Breast epithelium (tissue), 4 donors: Measurements from ENCODE around the gene RREB1. TPM values are rescaled to one million over a fixed set of nuclear protein-coding genes. Genes with fewer than 3 reads are reported as not detected.

Experiments
- DNase-seq, 2 donors: peaks; one replicate each; pipeline ENCODE4 v3.0.0-alpha.2; 2019; ENCODE audit warnings: low spot score in 2 of 2
- H3K27ac ChIP-seq, 2 donors: fragments of 200-600 bp; sonication (generic) in 1 of 2; one replicate each; pipeline ENCODE4 v1.5.1; 2016 to 2019; ENCODE audit warnings: mild to moderate bottlenecking in 1 of 2
- H3K27me3 ChIP-seq, 2 donors: fragments of 200-600 bp; sonication (generic) in 1 of 2; one replicate each; pipeline versions ENCODE4 v1.5.1 to v1.6.0; 2017 to 2019; ENCODE audit warnings: control low read depth in 1 of 2, mild to moderate bottlenecking in 1 of 2
- H3K36me3 ChIP-seq: fragments of 200-600 bp; one replicate; pipeline ENCODE4 v1.5.1; 2019
- H3K4me1 ChIP-seq, 2 donors: fragments of 200-600 bp; sonication (generic); one replicate each; pipeline ENCODE4 v1.5.1; 2016 to 2019; ENCODE audit warnings: control low read depth in 1 of 2
- H3K4me3 ChIP-seq, 3 donors: fragments of 200-600 bp; sonication (generic); 1 replicate in 2 of 3; 2 replicates in 1 of 3; pipeline ENCODE4 v1.5.1; 2016 to 2019; ENCODE audit warnings: mild to moderate bottlenecking in 3 of 3, moderate library complexity in 2 of 3
- H3K9me3 ChIP-seq, 2 donors: fragments of 200-600 bp; sonication (generic) in 1 of 2; one replicate each; pipeline ENCODE4 v1.5.1; 2016 to 2019; ENCODE audit warnings: control low read depth in 1 of 2
- CTCF ChIP-seq, 3 donors: fragments of 450-650 bp; IDR thresholded peaks; one replicate each; pipeline ENCODE4 v1.5.1; 2016 to 2017; ENCODE audit warnings: antibody characterized with exemption in 3 of 3, mild to moderate bottlenecking in 3 of 3, moderate library complexity in 3 of 3
- POLR2A ChIP-seq: fragments of 450-650 bp; IDR thresholded peaks from one replicate; pipeline ENCODE4 v1.6.1; 2016; ENCODE audit warnings: antibody characterized with exemption, mild to moderate bottlenecking, moderate library complexity
- POLR2AphosphoS5 ChIP-seq, 3 donors: sonication (generic); formaldehyde crosslinking; IDR thresholded peaks; one replicate each; pipeline ENCODE4 v1.6.1; 2017; ENCODE audit warnings: antibody characterized with exemption in 3 of 3
- intact Hi-C: fragments of 100-400 bp; cut with DNase I; formaldehyde crosslinking; loops from one replicate; pipeline ENCODE4 v1.15.1; 2023; ENCODE audit warnings: low total_unique reads
- total RNA-seq, 3 donors: library from RNA; depleted of rRNA; stranded (reverse); fragments of >200 nt; gene quantifications; one replicate each; pipeline ENCODE4 v1.1.0, GENCODE V29; 2016

The RREB1 gene
- total RNA-seq, 3 donors from 2014 or later: 36.0 to 39.8 (median 39.7) TPM

DNA sequence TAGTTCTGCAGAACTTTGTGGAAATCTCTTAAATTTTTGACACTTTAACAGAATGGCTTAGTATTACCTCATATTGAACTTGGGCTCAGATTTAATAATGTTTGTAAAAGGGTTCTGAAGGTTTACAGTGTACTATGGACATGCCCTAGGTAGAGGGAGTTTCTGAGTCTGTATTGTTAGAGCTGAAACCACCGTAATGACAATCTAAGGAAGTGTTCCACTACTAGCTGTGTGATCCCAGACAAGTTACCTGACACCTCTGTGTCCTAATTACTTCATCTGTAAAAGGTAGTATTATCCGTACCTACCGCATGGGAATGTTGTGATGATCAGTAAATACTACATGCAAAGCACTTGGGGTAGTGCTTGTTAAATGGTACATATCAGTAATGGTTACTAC, 86.9 kb downstream of the RREB1 start:
- Histone ChIP-seq H3K27me3 (no peaks in the 10 kb centered on the region), H3K4me3 (no peak overlapping the region), H3K27ac (no peak overlapping the region), H3K4me1 (peaks cover 0 to 4% of the 10 kb centered on the region in 2 donors), H3K36me3 (no peaks in the 10 kb centered on the region), H3K9me3 (no peaks in the 10 kb centered on the region)
- no peak for DNase-seq
- intact Hi-C loops: no loop called here
- TF ChIP-seq CTCF (IDR thresholded peaks at IDR 0.05) (no peak), POLR2A (no peak), POLR2AphosphoS5 (IDR thresholded peaks at IDR 0.05) (no peak)

DNA sequence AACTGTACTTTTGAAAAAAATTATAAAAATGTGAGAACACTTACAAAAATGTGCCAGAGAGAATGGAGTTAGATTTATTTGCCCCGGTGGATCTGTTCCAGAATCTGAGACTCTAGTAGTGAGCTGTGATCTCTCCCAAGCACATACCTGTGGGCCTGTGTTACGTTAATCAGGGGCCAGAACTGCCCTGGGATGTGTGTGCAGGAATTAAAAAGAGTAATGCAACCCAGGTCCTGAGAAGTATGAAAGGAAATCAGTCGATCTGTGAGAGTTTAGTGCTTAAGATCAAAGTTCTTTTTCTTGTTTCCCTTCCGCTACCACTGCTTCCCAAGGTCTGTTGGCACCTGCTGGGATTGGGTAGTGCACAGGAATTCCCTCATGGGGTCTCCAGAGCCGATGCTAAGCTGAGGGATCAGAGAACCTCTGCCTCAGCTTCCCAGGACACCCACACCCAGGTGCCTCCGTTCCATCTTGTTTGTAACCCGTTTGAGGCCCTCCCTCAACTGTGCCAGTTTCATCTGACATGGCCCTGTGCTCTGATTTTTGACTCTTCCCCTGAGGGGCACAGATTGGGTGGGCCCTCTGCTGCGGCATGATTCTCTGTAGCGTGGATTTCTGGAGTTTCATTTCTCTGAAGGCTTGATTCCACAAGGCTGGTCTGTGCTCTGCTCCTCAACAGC, 87.7 kb downstream of the RREB1 start:
- Histone ChIP-seq H3K9me3 (no peaks in the 10 kb centered on the region), H3K4me3 (no peak overlapping the region), H3K27me3 (no peaks in the 10 kb centered on the region), H3K36me3 (no peaks in the 10 kb centered on the region), H3K27ac (peak overlapping the region; percentile 40 to 43), H3K4me1 (peaks cover 0 to 4% of the 10 kb centered on the region in 2 donors)
- intact Hi-C loops: no loop called here
- DNase-seq: no peak
- no peak for TF ChIP-seq POLR2AphosphoS5 (IDR thresholded peaks at IDR 0.05)
- TF ChIP-seq CTCF (IDR thresholded peaks at IDR 0.05): no peak
- TF ChIP-seq POLR2A: no peak

GRCh38 chr6:7196019-7196402, 88.2 kb downstream of the RREB1 start:
- Histone ChIP-seq H3K27me3 (no peaks in the 10 kb centered on the region), H3K36me3 (no peaks in the 10 kb centered on the region), H3K9me3 (no peaks in the 10 kb centered on the region), H3K4me3 (no peak overlapping the region), H3K4me1 (peaks cover 0 to 4% of the 10 kb centered on the region in 2 donors), H3K27ac (peak overlapping the region; percentile 40 to 43)
- no peak for DNase-seq
- intact Hi-C loops: no loop called here
- TF ChIP-seq CTCF (IDR thresholded peaks at IDR 0.05) (no peak), POLR2A (no peak), POLR2AphosphoS5 (IDR thresholded peaks at IDR 0.05) (no peak)

DNA sequence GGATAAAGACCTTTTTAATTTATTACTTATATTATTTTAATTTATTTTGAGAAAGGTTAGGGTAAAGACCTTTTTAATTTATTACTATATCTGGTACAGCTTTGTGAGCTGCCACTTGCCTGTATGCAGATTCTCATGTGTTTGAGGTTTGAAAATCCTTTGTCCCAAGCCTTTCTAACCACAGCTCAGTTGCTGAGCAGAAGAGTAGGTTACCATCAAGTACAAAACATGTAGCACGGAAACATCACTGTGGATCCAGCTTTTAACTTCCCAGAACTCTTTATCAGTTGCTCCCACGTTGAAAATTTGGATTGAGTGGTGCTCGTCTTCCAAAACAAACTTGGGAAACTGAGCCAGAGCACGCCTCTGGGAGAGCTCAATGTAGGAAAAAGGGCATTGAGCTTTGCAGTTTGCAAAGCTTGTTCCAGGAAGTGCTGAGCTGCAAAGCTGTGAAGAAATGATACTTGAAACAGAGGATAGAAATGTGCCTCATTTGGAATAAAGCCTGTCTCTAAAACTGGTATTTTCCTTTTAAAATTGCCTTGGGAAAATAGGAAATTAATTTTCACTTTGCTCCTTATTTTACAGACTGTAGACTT, 89.0 kb downstream of the RREB1 start:
- Histone ChIP-seq H3K27ac (no peak overlapping the region), H3K4me1 (peaks cover 0 to 4% of the 10 kb centered on the region in 2 donors), H3K9me3 (no peaks in the 10 kb centered on the region), H3K27me3 (no peaks in the 10 kb centered on the region), H3K36me3 (no peaks in the 10 kb centered on the region), H3K4me3 (no peak overlapping the region)
- intact Hi-C loops: no loop called here
- no peak for DNase-seq
- no peak for TF ChIP-seq POLR2A
- TF ChIP-seq POLR2AphosphoS5 (IDR thresholded peaks at IDR 0.05): no peak
- no peak for TF ChIP-seq CTCF (IDR thresholded peaks at IDR 0.05)

- Histone ChIP-seq H3K4me3 (no peak overlapping the region), H3K36me3 (no peaks in the 10 kb centered on the region), H3K27me3 (no peaks in the 10 kb centered on the region), H3K27ac (no peak overlapping the region), H3K4me1 (peaks cover 0 to 4% of the 10 kb centered on the region in 2 donors), H3K9me3 (no peaks in the 10 kb centered on the region)
- DNase-seq: no peak
- TF ChIP-seq POLR2A (no peak), POLR2AphosphoS5 (IDR thresholded peaks at IDR 0.05) (no peak), CTCF (IDR thresholded peaks at IDR 0.05) (no peak)
- intact Hi-C loops: no loop called here
Measured at GRCh38 chr6:7197747-7198146, 90.0 kb downstream of the RREB1 start.
